Fibroblast of lung (primary cell): ENCODE results near the gene ARID1B.

ENCODE experiments used
- CTCF ChIP-seq, 2 donors: IDR thresholded peaks in 1 of 2; conservative IDR thresholded peaks in 1 of 2; 1 replicate in 1 of 2; 2 replicates in 1 of 2; pipeline ENCODE4 v1.5.1; 2011 to 2012; ENCODE audit warnings: low read length in 2 of 2, control low read depth in 1 of 2, inconsistent platforms in 1 of 2, low read depth in 1 of 2, mild to moderate bottlenecking in 1 of 2
- EZH2 ChIP-seq: IDR thresholded peaks from 2 replicates; pipeline ENCODE4 v1.5.1; 2012; ENCODE audit warnings: low read length, control low read depth, mild to moderate bottlenecking; ENCODE audit errors: missing control alignments

GRCh38 chr6:157188213-157188612, 411.0 kb downstream of the ARID1B start:
- no peak for TF ChIP-seq EZH2
- no peak for TF ChIP-seq CTCF (conservative IDR thresholded peaks at IDR 0.05 in 1 of 2, IDR thresholded peaks at IDR 0.05 in 1 of 2; ENCODE audit: low read depth in 1 of 2, low read length in 2 of 2)
